ENCODE results near the gene PPIH.
A peak's percentile ranks its signal among the peaks of the same experiment; 100 is the strongest.
"Not testable (repeated sequence)": the region's sequence is repeated elsewhere in the genome, so short reads cannot be mapped to it uniquely, and the experiment has no call there.

PPIH gene

DNA sequence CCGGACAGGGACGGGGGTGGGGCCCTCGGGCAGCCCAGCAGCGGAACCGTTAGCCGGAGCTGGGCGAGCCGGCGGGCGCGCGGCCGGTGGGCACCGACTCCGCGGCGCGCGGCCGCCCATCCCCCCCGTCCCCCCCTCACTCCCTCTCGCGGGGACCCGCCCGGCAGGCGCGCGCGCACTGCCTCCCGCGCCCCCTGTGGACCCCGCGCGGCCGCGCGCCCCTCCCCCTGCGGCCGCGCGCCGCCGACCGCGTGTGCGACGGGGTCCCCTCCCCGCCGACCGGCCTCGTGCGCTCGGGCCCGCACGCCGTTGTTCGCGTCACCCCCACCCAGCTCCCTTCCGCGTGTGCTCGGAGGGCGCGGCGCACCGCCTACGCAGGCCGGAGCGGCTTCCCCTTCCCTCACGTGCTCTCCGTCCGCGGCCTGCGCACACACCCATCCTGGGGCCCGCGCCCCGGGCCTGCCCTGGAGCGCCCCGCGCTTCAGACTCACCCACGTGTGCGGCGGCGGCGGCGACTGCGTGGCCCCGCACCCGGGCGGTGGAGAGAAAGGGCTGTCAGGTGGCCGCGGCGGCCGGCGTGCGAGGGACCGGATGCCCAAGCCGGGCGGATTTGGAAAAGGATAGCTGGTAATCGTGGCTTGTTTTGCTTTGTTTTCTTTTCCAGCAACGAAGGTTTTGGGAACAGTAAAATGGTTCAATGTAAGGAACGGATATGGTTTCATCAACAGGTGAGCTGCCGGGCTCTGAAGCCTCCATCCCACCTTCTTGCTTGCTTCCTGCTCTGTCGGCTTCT, 24.7 kb downstream of the PPIH start:
- DNase-seq = peak; percentile 73

DNA sequence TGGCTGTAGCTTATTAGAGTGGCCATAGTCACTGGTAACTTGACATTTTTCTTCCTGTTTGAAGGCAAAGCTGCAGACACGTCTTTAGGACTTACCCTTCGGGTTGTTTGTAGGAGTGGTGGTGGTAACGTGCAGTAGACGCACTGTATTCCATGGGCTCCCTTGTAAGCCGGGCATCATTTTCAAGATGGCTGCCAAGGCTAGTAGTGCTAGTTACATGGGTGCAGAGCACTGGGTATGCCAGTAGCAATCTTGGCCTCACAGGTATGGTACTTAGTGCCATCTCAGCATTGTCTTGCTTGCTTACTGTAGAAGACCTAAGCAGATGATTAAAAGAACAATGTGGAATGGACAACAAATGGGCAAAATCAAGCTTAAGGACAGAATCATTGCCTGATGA, 25.9 kb downstream of the PPIH start:
- DNase-seq = no peak

DNA sequence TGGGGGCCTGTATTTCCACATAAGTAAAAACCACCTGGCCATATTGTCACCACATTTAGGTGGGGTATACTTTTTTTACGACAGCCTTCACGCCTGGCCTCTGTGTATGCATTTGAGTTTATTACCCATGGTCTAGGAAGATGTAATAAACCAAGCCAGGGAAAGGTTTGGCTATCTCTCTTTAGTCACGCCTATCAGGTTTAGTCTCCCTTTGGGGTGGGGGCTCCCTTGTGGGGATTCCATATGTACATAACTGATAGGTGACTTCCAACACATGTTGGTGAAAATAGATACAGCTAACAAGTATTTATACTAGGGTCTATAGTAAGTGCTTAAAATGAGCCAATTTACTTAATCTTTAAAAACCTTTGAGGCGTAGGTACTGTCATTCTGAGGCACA, 28.2 kb downstream of the PPIH start:
- no peak for DNase-seq

DNA sequence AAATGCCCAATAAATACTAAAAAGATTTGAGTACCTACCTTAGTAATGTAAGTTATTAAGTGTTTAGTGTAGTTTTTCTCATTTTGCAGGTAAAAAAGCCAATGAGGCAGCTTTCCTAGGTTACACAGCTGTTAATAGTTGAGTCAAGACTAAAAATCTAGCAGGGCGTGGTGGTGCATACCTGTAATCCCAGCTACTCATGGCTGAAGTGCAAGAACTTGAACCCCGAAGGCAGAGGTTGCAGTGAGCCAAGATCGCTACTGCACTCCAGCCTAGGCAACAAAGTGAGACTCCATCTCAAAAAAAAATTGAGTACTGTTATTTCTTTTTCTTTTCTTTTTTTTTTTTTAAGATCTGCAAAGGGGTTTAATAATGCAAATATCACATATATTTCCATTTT, 31.7 kb downstream of the PPIH start:
- peak; percentile 5 for DNase-seq

DNA sequence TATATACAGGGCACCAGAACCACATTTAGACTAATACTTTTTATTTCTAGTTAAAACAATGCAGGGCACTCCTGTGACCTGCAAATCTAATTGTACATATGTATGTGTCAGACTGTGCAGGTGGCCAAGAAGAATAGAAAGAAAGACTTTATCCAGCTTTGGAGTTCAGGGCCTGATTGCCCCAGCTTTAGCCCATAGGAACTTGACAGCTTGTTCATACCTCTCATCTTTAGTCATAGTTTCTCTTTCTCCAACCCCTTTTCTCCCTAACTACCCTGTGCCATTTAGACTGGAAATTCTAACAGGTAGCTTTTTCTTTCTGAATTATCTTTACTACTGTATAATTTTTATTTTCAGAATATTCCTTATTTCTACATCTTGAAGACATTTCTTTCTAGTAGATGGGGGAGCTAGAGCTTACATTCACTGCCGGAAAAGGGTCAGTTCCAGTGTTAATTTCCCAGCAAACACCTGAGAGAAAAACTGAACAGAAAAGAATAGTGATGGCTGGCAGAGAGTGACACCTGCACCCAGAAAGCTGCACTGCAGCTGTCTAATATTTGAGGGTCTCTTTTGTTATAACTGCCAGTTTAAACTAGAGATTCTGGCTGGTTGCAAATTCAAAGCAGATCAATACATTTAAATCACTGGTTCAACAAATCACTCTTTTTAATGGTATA, 32.4 kb downstream of the PPIH start:
- no peak for DNase-seq

DNA sequence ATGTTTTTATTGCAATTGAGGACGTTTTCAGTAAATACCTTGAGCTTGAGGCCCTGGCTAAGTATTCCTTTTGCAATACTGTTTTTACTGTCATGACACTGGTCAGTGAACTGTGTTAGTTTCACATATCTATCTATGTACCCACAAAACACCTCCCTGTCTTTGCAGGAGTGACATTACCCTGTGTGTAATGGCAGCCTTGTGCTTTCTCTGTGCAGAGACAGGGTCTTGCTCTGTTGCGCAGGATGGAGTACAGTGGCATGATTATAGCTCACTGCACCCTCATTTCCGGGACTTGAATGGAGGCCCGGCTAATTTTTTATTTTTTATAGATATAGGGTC, 32.9 kb downstream of the PPIH start:
- DNase-seq = no peak

DNA sequence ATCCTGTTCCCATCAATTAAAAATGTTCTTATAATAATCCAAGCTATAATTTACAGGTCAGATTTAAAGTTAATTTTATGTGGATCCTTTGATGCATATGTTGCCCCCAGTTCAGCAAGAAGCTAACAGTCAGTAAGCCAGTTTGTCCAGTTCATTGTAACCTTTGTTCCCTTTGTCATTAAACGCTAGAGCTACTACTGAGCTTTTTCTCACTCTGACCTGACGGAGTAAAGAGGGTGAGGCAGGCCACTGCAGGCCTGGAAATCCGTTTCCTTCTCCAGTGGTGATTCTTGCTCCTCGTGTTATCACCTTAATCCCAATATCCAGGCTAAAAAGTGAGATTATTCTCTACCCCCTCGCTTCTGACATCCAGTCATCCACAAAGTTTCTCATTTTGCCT, 34.2 kb downstream of the PPIH start:
- no peak for DNase-seq

DNA sequence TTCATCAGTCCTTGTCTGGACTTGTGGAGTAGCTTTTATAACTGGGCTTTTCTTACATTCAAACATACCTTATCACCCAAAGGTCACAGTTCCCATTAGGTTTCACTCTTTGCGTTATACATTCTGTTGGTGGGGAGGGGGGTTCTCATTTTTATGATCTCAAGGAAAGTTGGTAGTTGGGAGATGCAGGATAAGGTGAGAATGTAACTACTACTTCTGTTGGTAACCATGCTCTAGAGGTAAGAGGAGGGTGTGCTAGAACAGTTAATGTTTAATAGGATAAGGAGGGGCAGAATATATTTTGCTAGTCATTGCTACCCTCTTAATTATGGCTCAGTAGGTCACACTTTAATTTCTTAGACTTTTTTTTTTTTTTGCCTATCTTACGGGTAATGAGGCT, 34.7 kb downstream of the PPIH start:
- no peak for DNase-seq

DNA sequence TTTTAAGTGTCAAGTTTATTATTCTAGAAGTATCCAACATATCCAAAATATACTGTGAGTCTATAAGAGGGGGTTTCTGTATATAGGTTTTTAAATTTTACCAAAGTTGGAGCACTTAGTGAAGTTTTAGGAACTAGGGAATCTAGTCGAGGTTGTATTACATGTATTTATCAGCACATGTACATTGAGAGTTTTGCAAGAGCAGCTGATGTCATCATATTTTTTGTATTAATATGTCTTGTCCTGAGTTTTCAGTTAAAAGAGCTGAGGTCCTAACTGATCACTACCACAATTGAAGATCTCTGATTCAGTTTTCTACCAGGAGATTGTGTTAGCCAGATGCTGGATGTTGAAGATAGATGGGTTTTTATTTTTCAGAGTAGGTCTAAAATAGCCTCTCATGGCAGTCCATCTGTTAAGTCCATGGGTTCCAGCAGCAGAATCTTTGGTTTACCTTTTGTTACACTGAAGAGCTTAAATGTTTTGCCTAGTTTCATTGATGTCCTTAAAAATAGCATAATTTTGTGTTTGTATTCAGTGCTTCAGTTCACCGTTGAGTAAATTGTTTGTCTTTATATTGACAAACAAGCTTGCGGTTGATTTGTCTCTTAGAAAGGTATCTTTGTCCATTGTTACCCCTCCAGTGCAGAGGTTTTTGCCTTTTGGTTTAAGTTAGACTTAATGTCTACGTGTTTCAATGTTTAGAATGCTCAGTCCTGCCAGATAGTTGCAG, 40.0 kb downstream of the PPIH start:
- no peak for DNase-seq

DNA sequence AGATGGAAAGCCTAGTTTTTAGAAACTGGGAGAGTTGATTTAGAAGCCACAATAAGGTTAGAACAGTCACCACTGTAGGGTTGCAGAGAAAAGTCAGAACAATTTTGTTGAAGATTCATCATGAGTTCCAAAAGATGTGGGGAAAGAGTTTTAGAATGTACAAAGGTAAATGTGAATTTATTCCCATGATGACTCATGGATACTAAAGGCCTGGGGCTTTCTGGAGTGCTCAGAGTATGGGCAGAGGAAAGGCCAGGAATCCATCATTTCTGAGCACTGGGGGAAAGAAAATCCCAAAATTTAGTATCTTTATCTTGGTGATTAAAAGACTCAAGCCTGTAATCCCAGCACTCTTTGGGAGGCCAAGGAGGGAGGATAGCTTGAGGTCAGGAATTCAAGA, 41.8 kb downstream of the PPIH start:
- no peak for DNase-seq

DNA sequence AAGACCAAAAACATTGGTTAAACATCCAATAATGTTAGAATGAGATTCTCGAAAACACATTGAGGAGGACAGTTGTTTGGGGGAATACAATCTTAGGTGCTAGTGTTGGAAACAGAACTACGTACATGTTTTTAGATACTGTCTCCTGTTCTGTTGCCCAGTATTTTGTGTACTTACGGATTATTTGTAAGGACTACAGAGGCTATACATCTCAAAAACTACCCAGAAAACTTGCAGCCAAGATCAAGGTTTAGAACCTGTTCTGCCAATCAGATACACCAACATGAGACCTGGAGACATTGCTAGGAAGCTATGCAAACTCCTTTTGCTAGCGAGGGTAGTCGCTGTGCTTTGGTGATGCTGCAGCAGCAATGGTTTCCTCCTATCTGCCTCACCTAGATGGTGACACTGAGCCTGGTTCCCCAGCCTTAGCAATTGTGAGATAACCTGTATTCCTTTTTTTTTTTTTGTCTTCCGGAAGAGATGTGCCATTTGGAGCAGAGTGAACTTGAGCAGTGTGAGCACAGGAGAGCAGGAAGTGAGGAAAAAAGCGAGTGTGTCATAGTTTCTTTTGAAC, 45.8 kb downstream of the PPIH start:
- no peak for DNase-seq

DNA sequence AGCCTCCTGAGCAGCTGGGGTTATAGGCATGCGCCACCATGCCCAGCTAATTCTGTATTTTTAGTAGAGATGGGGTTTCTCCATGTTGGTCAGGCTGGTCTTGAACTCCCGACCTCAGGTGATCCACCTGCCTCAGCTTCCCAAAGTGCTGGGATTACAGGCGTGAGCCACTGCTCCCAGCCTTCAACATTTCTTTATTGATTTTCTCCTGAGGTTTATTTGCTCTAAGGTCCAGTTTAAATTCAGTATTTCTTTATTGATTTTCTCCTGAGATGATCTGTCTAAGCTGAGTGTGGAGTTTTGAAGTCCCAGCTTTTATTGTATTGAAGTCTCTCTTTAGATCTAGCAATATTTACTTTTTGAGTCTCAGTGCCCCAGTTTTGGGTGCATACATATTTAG, 54.6 kb downstream of the PPIH start:
- DNase-seq = not testable (repeated sequence)

DNA sequence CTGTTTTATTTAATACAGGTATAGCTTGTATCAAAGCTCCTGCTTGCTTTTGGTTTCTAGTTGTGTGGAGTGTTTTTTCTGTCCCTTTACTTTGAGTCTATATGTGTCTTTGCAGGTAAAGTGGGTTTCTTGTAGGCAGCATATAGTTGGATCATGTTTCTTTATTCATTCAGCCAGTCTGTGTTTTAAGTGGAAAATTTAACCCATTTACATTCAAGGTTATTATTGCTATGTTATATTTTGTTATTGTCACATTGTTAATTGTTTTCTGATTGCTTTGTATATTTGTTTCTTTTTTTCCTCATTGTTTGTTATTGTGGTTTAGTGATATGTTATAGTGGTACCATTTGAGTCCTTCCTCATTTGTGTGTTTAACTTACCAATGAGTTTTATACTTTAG, 55.1 kb downstream of the PPIH start:
- no peak for DNase-seq

DNA sequence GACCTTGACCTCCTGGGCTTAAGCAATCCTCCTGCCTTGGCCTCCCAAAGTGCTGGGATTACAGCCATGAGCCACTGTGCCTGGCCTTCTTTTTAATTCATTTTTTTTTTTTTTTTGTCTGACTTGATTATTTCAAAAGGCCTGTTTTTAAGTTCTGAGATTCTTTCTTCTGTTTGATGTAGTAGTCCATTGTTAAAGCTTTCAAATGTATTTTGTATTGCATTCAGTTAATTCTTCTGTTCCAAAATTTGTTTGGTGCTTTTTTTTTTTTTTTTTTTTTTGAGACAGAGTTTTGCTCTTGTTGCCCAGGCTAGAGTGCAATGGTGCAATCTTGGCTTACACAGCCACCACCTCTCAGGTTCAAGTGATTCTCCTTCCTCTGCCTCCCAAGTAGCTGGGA, 56.2 kb downstream of the PPIH start:
- DNase-seq = not testable (repeated sequence)

DNA sequence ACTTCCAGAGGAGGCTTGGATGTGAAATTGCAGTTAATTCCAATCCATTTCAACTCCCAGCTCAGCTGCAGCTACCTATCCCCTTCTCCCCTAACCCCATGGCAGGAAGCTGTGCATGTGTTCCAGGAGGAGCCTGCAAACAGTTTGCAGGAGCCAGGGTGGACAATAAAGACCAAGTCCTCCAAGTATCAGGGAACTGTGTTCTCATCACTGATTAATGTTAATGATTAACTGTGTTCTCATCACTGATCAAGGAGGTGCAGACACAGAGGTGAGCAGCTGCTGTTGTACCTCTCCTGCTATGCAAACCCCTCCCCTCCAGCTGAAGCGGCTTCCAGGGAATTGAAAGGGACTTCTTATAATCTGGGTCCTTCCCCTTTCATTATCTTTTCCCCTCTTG, 62.6 kb downstream of the PPIH start:
- DNase-seq = no peak

DNA sequence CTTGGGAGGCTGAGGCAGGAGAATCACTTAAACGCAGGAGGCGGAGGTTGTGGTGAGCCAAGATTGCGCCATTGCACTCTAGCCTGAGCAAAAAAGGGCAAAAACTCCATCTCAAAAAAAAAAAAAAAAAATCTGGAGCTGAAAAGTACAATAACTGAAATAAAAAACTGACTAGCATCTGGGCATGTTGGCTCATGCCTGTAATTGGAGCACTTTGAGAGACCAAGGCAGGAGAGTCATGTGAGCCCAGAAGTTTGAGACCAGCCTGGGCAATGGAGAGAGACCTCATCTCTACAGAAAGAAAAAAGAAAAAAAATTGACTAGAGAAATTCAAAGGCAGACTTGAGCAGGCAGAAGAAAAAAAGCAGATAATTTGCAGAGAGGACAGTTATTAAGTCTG, 63.7 kb downstream of the PPIH start:
- no peak for DNase-seq

DNA sequence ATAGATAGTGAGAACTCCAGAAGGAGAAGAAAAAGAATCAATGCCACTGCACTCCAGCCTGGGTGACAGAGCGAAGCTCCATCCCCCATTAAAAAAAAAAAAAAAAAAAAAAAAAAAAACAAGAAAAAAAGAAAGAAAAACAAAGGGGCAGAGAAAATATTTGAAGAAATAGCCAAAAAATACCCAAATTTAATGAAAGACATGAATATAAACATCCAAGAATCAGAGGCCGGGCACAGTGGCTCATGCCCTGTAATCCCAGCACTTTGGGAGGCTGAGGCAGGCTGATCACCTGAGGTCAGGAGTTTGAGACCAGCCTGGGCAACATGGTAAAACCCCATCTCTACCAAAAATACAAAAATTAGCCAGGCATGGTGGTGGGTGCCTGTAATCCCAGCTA, 64.2 kb downstream of the PPIH start:
- DNase-seq = not testable (repeated sequence)

DNA sequence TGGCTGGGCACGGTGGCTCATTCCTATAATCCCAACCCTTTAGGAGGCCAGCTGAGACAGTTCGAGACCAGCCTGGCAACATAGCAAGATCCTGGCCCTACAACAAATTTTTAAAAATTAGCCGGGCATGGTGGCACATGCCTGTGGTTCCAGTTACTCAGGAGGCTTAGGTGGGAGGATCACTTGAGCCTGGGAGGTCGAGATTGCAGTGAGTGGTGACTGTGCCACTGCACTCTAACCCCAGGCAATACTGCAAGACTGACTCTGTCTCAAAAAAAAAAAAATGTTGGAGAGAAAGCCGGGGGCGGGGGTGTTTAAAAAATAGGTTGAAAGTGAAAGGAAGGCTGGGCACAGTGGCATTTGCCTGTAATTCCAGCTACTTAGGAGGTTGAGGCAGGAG, 65.3 kb downstream of the PPIH start:
- no peak for DNase-seq

DNA sequence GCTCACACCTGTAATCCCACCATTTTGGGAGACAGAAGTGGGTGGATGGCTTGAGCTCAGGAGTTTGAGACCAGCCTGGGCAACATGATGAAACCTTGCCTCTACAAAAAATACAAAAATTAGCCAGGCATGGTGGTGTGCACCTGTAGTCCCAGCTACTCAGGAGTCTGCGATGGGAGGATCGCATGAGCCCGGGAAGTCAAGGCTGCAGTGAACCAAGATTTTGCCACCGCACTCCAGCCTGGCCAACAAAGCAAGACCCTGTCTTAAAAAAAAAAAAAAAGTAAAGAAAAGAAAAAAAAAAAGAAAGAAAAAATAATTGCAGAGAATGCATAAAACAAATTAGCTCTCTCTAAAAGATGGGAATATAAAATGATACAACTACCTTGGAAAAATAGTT, 67.6 kb downstream of the PPIH start:
- DNase-seq = not testable (repeated sequence)
